Mesenchymal stem cell (in vitro differentiated cells and primary cell): ENCODE data around the gene LENG1.
A peak's percentile ranks its signal among the peaks of the same experiment; 100 is the strongest.

Experiments
- DNase-seq: peaks from one replicate; pipeline ENCODE4 v3.0.0-alpha.2; 2013
- H2AFZ ChIP-seq: one replicate; pipeline ENCODE4 v1.6.1; 2013; ENCODE audit warnings: low read depth, mild to moderate bottlenecking, control low read depth, inconsistent platforms, low read length, moderate library complexity
- H2AK5ac ChIP-seq: 2 replicates; pipeline ENCODE4 v1.6.1; 2013; ENCODE audit warnings: low read length, moderate library complexity, mild to moderate bottlenecking, inconsistent platforms; ENCODE audit not compliant: severe bottlenecking
- H2BK120ac ChIP-seq: one replicate; pipeline ENCODE4 v1.6.1; 2013; ENCODE audit warnings: low read depth, mild to moderate bottlenecking, inconsistent platforms, low read length, moderate library complexity
- H2BK12ac ChIP-seq, 2 experiments: one replicate each; pipeline ENCODE4 v1.6.1; 2013; ENCODE audit warnings: inconsistent platforms in 2 of 2, low read length in 2 of 2, mild to moderate bottlenecking in 2 of 2, moderate library complexity in 2 of 2, control low read depth in 1 of 2
- H2BK15ac ChIP-seq: one replicate; pipeline ENCODE4 v1.6.1; 2013; ENCODE audit warnings: mild to moderate bottlenecking, low read depth, inconsistent platforms; ENCODE audit not compliant: poor library complexity, severe bottlenecking
- H2BK5ac ChIP-seq: 2 replicates; pipeline ENCODE4 v1.6.1; 2013; ENCODE audit warnings: low read depth, mild to moderate bottlenecking, low read length, control low read depth, inconsistent platforms; ENCODE audit not compliant: poor library complexity, severe bottlenecking
- H3K14ac ChIP-seq, 2 experiments: one replicate each; pipeline ENCODE4 v1.6.1; 2013; ENCODE audit warnings: inconsistent platforms in 2 of 2, low read length in 2 of 2, control low read depth in 1 of 2, mild to moderate bottlenecking in 1 of 2, moderate library complexity in 1 of 2
- H3K18ac ChIP-seq, 2 experiments: one replicate each; pipeline ENCODE4 v1.6.1; 2013; ENCODE audit warnings: inconsistent platforms in 2 of 2, low read length in 2 of 2, control low read depth in 1 of 2, low read depth in 1 of 2, mild to moderate bottlenecking in 1 of 2
- H3K23ac ChIP-seq, 2 experiments: one replicate each; pipeline ENCODE4 v1.6.1; 2013; ENCODE audit warnings: inconsistent platforms in 2 of 2, low read length in 2 of 2, mild to moderate bottlenecking in 2 of 2, moderate library complexity in 2 of 2, control low read depth in 1 of 2
- H3K27ac ChIP-seq: 2 replicates; pipeline ENCODE4 v1.5.1; 2013; ENCODE audit warnings: mild to moderate bottlenecking, moderate library complexity, low read length, control low read depth, inconsistent platforms; ENCODE audit not compliant: poor library complexity, severe bottlenecking
- H3K27me3 ChIP-seq, 2 experiments: 2 replicates each; pipeline versions ENCODE4 v1.6.1 to v1.7.0; 2013; ENCODE audit warnings: low read length in 2 of 2, mild to moderate bottlenecking in 2 of 2, moderate library complexity in 2 of 2, control low read depth in 1 of 2, inconsistent platforms in 1 of 2; ENCODE audit not compliant: control insufficient read depth in 1 of 2, insufficient read depth in 1 of 2
- H3K36me3 ChIP-seq, 2 experiments: 2 replicates each; pipeline versions ENCODE4 v1.6.1 to v1.7.0; 2013; ENCODE audit warnings: low read length in 2 of 2, control low read depth in 1 of 2, inconsistent platforms in 1 of 2, low read depth in 1 of 2, mild to moderate bottlenecking in 1 of 2; ENCODE audit not compliant: insufficient read depth in 2 of 2, control insufficient read depth in 1 of 2
- H3K4ac ChIP-seq, 2 experiments: one replicate each; pipeline ENCODE4 v1.6.1; 2013; ENCODE audit warnings: inconsistent platforms in 2 of 2, low read length in 2 of 2, mild to moderate bottlenecking in 2 of 2, moderate library complexity in 2 of 2, control low read depth in 1 of 2, low read depth in 1 of 2
- H3K4me1 ChIP-seq: 2 replicates; pipeline ENCODE4 v1.6.1; 2013; ENCODE audit warnings: low read depth, low read length, control low read depth; ENCODE audit not compliant: control insufficient read depth, insufficient read depth
- H3K4me2 ChIP-seq: 2 replicates; pipeline ENCODE4 v1.6.1; 2013; ENCODE audit warnings: low read length, mild to moderate bottlenecking, inconsistent platforms; ENCODE audit not compliant: poor library complexity, severe bottlenecking
- H3K4me3 ChIP-seq, 2 experiments: 2 replicates each; pipeline versions ENCODE4 v1.5.1 to v1.7.0; 2013; ENCODE audit warnings: low read length in 2 of 2, mild to moderate bottlenecking in 2 of 2, control low read depth in 1 of 2, low read depth in 1 of 2; ENCODE audit not compliant: insufficient read depth in 1 of 2
- H3K79me1 ChIP-seq: replicated peaks from 2 replicates; pipeline ENCODE4 v1.6.1; 2013; ENCODE audit warnings: mild to moderate bottlenecking, control low read depth, low read length, inconsistent platforms; ENCODE audit not compliant: poor library complexity, severe bottlenecking
- H3K9ac ChIP-seq: 2 replicates; pipeline ENCODE4 v1.7.0; 2013; ENCODE audit warnings: mild to moderate bottlenecking, low read length, moderate library complexity
- H3K9me3 ChIP-seq: 2 replicates; pipeline ENCODE4 v1.7.0; 2013; ENCODE audit warnings: mild to moderate bottlenecking, low read length; ENCODE audit not compliant: control insufficient read depth
- H4K8ac ChIP-seq: one replicate; pipeline ENCODE4 v1.6.1; 2013; ENCODE audit warnings: inconsistent platforms, mild to moderate bottlenecking, low read length, moderate library complexity
- H4K91ac ChIP-seq: one replicate; pipeline ENCODE4 v1.6.1; 2013; ENCODE audit warnings: mild to moderate bottlenecking, low read length, inconsistent platforms
- WGBS: methylation state at CpG from one replicate; pipeline ENCODE4 v1.1.7; 2013; ENCODE audit warnings: mixed read lengths; 5-methylcytosine and 5-hydroxymethylcytosine counted together

The LENG1 gene

DNA sequence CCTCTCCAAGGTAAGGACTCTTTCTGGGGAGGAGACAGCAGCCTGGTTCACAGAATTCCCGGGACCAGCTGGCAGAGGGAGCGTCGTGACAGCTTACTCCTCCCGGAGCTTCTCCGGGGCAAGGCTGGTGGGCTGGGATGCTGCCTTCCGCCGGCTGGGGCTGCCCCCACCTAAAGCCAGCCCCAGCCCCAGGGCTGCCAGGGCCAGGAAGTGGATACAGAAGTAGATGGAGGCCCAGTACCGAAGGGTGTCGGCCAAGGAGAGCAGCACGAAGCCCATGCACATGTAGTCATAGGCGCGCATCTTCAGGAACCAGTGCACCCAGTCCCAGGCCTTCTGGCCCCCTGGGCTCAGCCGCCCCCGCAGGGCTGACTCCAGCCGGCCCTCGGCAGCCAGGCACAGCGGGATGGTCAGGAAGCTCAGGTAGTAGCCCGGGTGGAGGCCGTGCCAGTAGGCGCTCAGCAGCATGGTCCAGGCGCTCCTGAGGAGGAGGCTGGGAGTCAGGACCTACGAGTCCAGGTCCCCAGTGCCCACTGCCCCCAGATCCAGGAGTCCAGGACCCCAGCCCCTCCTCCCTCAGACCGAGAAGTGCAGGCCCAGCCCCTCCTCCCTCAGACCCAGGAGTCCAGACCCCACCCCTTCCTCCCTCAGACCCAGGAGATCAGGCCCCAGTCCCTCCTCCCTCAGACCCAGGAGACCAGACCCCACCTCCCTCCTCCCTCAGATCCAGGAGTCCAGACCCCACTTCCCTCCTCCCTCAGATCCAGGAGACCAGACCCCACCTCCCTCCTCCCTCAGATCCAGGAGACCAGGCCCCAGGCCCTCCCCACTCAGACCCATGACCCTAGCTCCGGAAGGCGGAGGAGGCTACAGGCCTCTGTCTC is 14.7 kb upstream of the LENG1 start:
- Histone ChIP-seq H2AK5ac (no peak overlapping the region), H4K8ac (no peak overlapping the region), H3K4me3 (no peak overlapping the region), H3K23ac (no peak overlapping the region), H2BK5ac (no peak overlapping the region), H3K36me3 (peaks cover 26 to 34% of the 10 kb centered on the region in 2 experiments), H3K27ac (no peak overlapping the region), H3K79me1 (peaks cover 10% of the 10 kb centered on the region), H3K18ac (no peak overlapping the region), H2BK15ac (no peak overlapping the region), H3K27me3 (no peaks in the 10 kb centered on the region), H3K9me3 (no peaks in the 10 kb centered on the region), H2BK120ac (no peak overlapping the region), H2AFZ (no peak overlapping the region), H4K91ac (no peak overlapping the region), H3K9ac (no peak overlapping the region), H3K4ac (no peak overlapping the region), H2BK12ac (no peak overlapping the region), H3K14ac (no peak overlapping the region), H3K4me2 (no peak overlapping the region), H3K4me1 (peaks cover 12% of the 10 kb centered on the region)
- WGBS, result 74% methylated on average over 25 of the region's 25 CpGs
- DNase-seq, result no peak

- peak overlapping the region in 1 of 2 experiments; percentile 17 for H3K23ac ChIP-seq
- H4K8ac ChIP-seq, result peak overlapping the region; percentile 20
- H3K27me3 ChIP-seq, result no peaks in the 10 kb centered on the region
- no peak overlapping the region for H2BK15ac ChIP-seq
- no peak overlapping the region for H3K4me2 ChIP-seq
- H3K27ac ChIP-seq, result no peak overlapping the region
- DNase-seq, result no peak
- H2AFZ ChIP-seq, result no peak overlapping the region
- no peak overlapping the region for H3K9ac ChIP-seq
- H3K36me3 ChIP-seq, result peaks cover 17 to 25% of the 10 kb centered on the region in 2 experiments
- WGBS, result 59% methylated on average over 15 of the region's 15 CpGs
- peaks cover 3% of the 10 kb centered on the region for H3K79me1 ChIP-seq
- no peak overlapping the region for H2BK120ac ChIP-seq
- no peak overlapping the region for H3K18ac ChIP-seq
- peak overlapping the region; percentile 40 for H4K91ac ChIP-seq
- H3K14ac ChIP-seq, result no peak overlapping the region
- peaks cover 13% of the 10 kb centered on the region for H3K4me1 ChIP-seq
- H3K9me3 ChIP-seq, result no peaks in the 10 kb centered on the region
- H2AK5ac ChIP-seq, result no peak overlapping the region
- no peak overlapping the region for H3K4me3 ChIP-seq
- no peak overlapping the region for H3K4ac ChIP-seq
- H2BK5ac ChIP-seq, result no peak overlapping the region
- no peak overlapping the region for H2BK12ac ChIP-seq
Observed at GRCh38 chr19:54173359-54173699, 13.8 kb upstream of the LENG1 start.

- Histone ChIP-seq H3K4me2 (no peak within 1 kb of the TSS), H3K4me3 (no peak within 1 kb of the TSS), H3K27me3 (no peaks in the 10 kb centered on the region), H3K9ac (no peak within 1 kb of the TSS), H2BK15ac (no peak within 1 kb of the TSS), H3K4ac (no peak within 1 kb of the TSS), H3K36me3 (peaks cover 12 to 19% of the 10 kb centered on the region in 2 experiments), H3K4me1 (peaks cover 16% of the 10 kb centered on the region), H3K27ac (no peak within 1 kb of the TSS), H4K91ac (peak within 1 kb of the TSS; percentile 40), H2BK5ac (no peak within 1 kb of the TSS), H3K23ac (peak within 1 kb of the TSS in 1 of 2 experiments; percentile 17), H2BK120ac (no peak within 1 kb of the TSS), H3K9me3 (no peaks in the 10 kb centered on the region), H3K14ac (no peak within 1 kb of the TSS), H2AFZ (no peak within 1 kb of the TSS), H3K79me1 (no peaks in the 10 kb centered on the region), H2AK5ac (no peak within 1 kb of the TSS), H4K8ac (peak within 1 kb of the TSS; percentile 93), H2BK12ac (no peak within 1 kb of the TSS), H3K18ac (no peak within 1 kb of the TSS)
- 21% methylated on average over 13 of the region's 13 CpGs for WGBS
- DNase-seq, result peak; percentile 48
Observed at GRCh38 chr19:54172471-54173358, 13.2 kb upstream of the LENG1 start, which contains the start of gene TMC4. TMC4 (minus strand) TSS chr19:54173160; CDS start chr19:54173117, 43 bp downstream.
